ENCODE data around the gene CLTB. TPM values are rescaled to one million over a fixed set of nuclear protein-coding genes. Genes with fewer than 3 reads are reported as not detected.

Gene CLTB
- total RNA-seq, 1 experiment from 2014 or later = 34.5 TPM

DNA sequence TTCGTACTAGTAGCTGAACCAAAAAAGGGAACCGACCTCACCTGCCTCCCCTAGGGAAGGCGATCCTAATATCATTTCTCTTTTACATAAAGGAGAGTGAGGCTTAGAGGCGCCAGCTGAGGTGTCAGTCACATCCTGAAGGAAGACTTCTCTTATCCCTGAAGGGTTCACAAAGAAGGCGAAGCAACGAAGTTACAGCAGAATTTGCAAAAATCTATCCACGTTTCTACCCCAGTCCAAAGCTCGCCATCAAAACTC, 54.2 kb downstream of the CLTB start:
- Histone ChIP-seq H2AK5ac (ENCODE audit: insufficient read length, low read length) (no peak overlapping the region), H3K4ac (ENCODE audit: low read depth, low read length) (no peak overlapping the region), H3K27me3 (ENCODE audit: insufficient read depth, low read length) (peaks cover 11% of the 10 kb centered on the region; the same call in 1 of the 2 replicates), H3K23me2 (ENCODE audit: insufficient read length, low read depth, low read length, poor library complexity, severe bottlenecking) (peaks cover 23% of the 10 kb centered on the region), H3K27ac (ENCODE audit: insufficient read length, low read depth, low read length) (no peak overlapping the region), H3K56ac (ENCODE audit: insufficient read length, low read depth, low read length) (no peak overlapping the region), H3K14ac (ENCODE audit: insufficient read depth, low read length) (no peak overlapping the region), H4K8ac (replicated peaks; ENCODE audit: insufficient read length, low read depth, low read length) (no peak overlapping the region), H3K79me1 (ENCODE audit: insufficient read depth, low read depth, low read length, poor library complexity, severe bottlenecking) (no peaks in the 10 kb centered on the region), H4K91ac (ENCODE audit: insufficient read length, low read depth, low read length) (no peak overlapping the region), H2BK5ac (ENCODE audit: insufficient read length, low read length) (no peak overlapping the region), H3K4me1 (ENCODE audit: insufficient read depth, low read length) (no peaks in the 10 kb centered on the region; the same call in 1 of the 2 replicates), H3K18ac (ENCODE audit: insufficient read length, low read depth, low read length) (no peak overlapping the region), H2BK20ac (ENCODE audit: low read depth, low read length, poor library complexity, severe bottlenecking) (no peak overlapping the region), H3K4me2 (ENCODE audit: insufficient read depth, insufficient read length, low read length) (peak overlapping the region; percentile 70), H2AFZ (ENCODE audit: low read length) (no peak overlapping the region), H2BK15ac (ENCODE audit: low read depth, low read length) (no peak overlapping the region), H3K79me2 (ENCODE audit: insufficient read depth, low read length) (peaks cover 8% of the 10 kb centered on the region; the same call in 1 of the 2 replicates), H3K23ac (ENCODE audit: insufficient read length, low read depth, low read length) (no peak overlapping the region), H4K5ac (ENCODE audit: insufficient read length, low read depth, low read length) (no peak overlapping the region), H3K9ac (ENCODE audit: extremely low read depth, insufficient read length, low read length) (no peak overlapping the region), H2BK12ac (ENCODE audit: insufficient read length, low read depth, low read length) (no peak overlapping the region), H2BK120ac (ENCODE audit: low read depth, low read length, poor library complexity, severe bottlenecking) (no peak overlapping the region), H3K9me3 (ENCODE audit: control insufficient read depth, low read depth, low read length) (no peaks in the 10 kb centered on the region), H4K20me1 (ENCODE audit: control insufficient read depth, insufficient read depth, insufficient read length) (no peaks in the 10 kb centered on the region), H3T11ph (ENCODE audit: low read length) (no peak overlapping the region)
- no CpG with 5 or more reads among the region's 8 CpGs for WGBS (ENCODE audit: extremely low coverage, insufficient read length, low lambda C conversion rate)
- no peak overlapping the region for H3K27ac Mint-ChIP-seq
- H3K4me3 Mint-ChIP-seq = peak overlapping the region; percentile 98 to 99
- TF ChIP-seq, protein P1, sequence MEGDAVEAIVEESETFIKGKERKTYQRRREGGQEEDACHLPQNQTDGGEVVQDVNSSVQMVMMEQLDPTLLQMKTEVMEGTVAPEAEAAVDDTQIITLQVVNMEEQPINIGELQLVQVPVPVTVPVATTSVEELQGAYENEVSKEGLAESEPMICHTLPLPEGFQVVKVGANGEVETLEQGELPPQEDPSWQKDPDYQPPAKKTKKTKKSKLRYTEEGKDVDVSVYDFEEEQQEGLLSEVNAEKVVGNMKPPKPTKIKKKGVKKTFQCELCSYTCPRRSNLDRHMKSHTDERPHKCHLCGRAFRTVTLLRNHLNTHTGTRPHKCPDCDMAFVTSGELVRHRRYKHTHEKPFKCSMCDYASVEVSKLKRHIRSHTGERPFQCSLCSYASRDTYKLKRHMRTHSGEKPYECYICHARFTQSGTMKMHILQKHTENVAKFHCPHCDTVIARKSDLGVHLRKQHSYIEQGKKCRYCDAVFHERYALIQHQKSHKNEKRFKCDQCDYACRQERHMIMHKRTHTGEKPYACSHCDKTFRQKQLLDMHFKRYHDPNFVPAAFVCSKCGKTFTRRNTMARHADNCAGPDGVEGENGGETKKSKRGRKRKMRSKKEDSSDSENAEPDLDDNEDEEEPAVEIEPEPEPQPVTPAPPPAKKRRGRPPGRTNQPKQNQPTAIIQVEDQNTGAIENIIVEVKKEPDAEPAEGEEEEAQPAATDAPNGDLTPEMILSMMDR (conservative IDR thresholded peaks at IDR 0.05) = no peak
- peaks cover 20 to 28% (median 21%) of the 10 kb centered on the region in 3 experiments for H3K36me3 Mint-ChIP-seq (ENCODE audit: insufficient read depth in 1 of 3, low read depth in 3 of 3)
- DNase-seq = no peak
- H3K4me1 Mint-ChIP-seq = peaks cover 16 to 18% of the 10 kb centered on the region in 2 experiments
- H3K9me3 Mint-ChIP-seq = no peaks in the 10 kb centered on the region
- H3K27me3 Mint-ChIP-seq (ENCODE audit: low read depth) = peaks cover 47% of the 10 kb centered on the region

Measured in H9 (cell line).